PFSK-1 (cell line): Measurements from ENCODE around the gene PRKCG.

Experiments used
- POLR2AphosphoS5 ChIP-seq: IDR thresholded peaks from 2 replicates; pipeline ENCODE4 v1.6.1; 2012; ENCODE audit warnings: low read depth, mild to moderate bottlenecking, control low read depth, low read length, moderate library complexity
- REST ChIP-seq, 2 experiments: IDR thresholded peaks; 2 replicates each; pipeline versions ENCODE4 v1.6.1 to v1.8.0; 2011 to 2012; ENCODE audit warnings: low read depth in 2 of 2, low read length in 2 of 2, control low read depth in 1 of 2, inconsistent platforms in 1 of 2, mild to moderate bottlenecking in 1 of 2, moderate library complexity in 1 of 2; ENCODE audit not compliant: insufficient read depth in 1 of 2
- SIN3A ChIP-seq: IDR thresholded peaks from 2 replicates; pipeline ENCODE4 v1.6.1; 2012; ENCODE audit warnings: mild to moderate bottlenecking, low read length, moderate library complexity, borderline replicate concordance; ENCODE audit not compliant: insufficient read depth
- TAF1 ChIP-seq: IDR thresholded peaks from 2 replicates; pipeline ENCODE4 v1.6.1; 2012; ENCODE audit warnings: low read length, control low read depth, borderline replicate concordance; ENCODE audit not compliant: insufficient read depth

- TF ChIP-seq SIN3A, result no peak
- no peak for TF ChIP-seq POLR2AphosphoS5
- TF ChIP-seq TAF1, result no peak
- no peak for TF ChIP-seq REST (IDR thresholded peaks at IDR 0.05; ENCODE audit: insufficient read depth in 1 of 2, low read depth in 2 of 2, low read length in 2 of 2)
These were observed 11.5 kb upstream of the PRKCG start for GRCh38 chr19:53870485-53870844.
